MM.1S (cell line): ENCODE measurements around the gene GON4L.
"Not testable (repeated sequence)": the region's sequence is repeated elsewhere in the genome, so short reads cannot be mapped to it uniquely, and the experiment has no call there.

Experiments used
- EZH2 ChIP-seq: fragments of 300-600 bp; sonication (generic); optimal IDR thresholded peaks from 2 replicates; pipeline ENCODE3; 2017; ENCODE audit warnings: low read depth, mild to moderate bottlenecking, antibody characterized with exemption, low read length, mixed read lengths
- TF ChIP-seq, protein P1 (sequence below): fragments of 300-600 bp; sonication (generic); IDR thresholded peaks from 2 replicates; pipeline ENCODE4 v1.5.1; 2016; ENCODE audit warnings: antibody characterized with exemption, low read length, mixed read lengths

- TF ChIP-seq, protein P1, sequence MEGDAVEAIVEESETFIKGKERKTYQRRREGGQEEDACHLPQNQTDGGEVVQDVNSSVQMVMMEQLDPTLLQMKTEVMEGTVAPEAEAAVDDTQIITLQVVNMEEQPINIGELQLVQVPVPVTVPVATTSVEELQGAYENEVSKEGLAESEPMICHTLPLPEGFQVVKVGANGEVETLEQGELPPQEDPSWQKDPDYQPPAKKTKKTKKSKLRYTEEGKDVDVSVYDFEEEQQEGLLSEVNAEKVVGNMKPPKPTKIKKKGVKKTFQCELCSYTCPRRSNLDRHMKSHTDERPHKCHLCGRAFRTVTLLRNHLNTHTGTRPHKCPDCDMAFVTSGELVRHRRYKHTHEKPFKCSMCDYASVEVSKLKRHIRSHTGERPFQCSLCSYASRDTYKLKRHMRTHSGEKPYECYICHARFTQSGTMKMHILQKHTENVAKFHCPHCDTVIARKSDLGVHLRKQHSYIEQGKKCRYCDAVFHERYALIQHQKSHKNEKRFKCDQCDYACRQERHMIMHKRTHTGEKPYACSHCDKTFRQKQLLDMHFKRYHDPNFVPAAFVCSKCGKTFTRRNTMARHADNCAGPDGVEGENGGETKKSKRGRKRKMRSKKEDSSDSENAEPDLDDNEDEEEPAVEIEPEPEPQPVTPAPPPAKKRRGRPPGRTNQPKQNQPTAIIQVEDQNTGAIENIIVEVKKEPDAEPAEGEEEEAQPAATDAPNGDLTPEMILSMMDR = not testable (repeated sequence)
- not testable (repeated sequence) for TF ChIP-seq EZH2
These were observed 22.1 kb downstream of the GON4L start for GRCh38 chr1:155834927-155835399.
